GM21737 (cell line): Measurements from ENCODE around the gene PIGW.
"Not testable (repeated sequence)": the region's sequence is repeated elsewhere in the genome, so short reads cannot be mapped to it uniquely, and the experiment has no call there.

ENCODE experiments used
- ATAC-seq: cut with Tn5 transposase; IDR thresholded peaks from one replicate; pipeline ENCODE4 v1.9.1; 2021; ENCODE audit warnings: mild to moderate bottlenecking, moderate library complexity; ENCODE audit not compliant: unreplicated experiment

PIGW gene

GRCh38 chr17:36507266-36507665 is 27.5 kb upstream of the PIGW start:
- ATAC-seq = no peak

- not testable (repeated sequence) for ATAC-seq
Measured at GRCh38 chr17:36508439-36508838, 26.3 kb upstream of the PIGW start.

GRCh38 chr17:36509272-36509985 is 25.4 kb upstream of the PIGW start:
- no peak for ATAC-seq

GRCh38 chr17:36510636-36511035 is 24.2 kb upstream of the PIGW start:
- no peak for ATAC-seq

- ATAC-seq = no peak
Measured at GRCh38 chr17:36511216-36511615, 23.6 kb upstream of the PIGW start.

GRCh38 chr17:36512641-36513040 is 22.1 kb upstream of the PIGW start:
- ATAC-seq = no peak

- ATAC-seq = no peak
Measured at GRCh38 chr17:36514856-36515255, 19.9 kb upstream of the PIGW start.

GRCh38 chr17:36515837-36516236 is 18.9 kb upstream of the PIGW start:
- ATAC-seq = no peak

- ATAC-seq = no peak
Measured at GRCh38 chr17:36523113-36523512, 11.7 kb upstream of the PIGW start.

GRCh38 chr17:36524428-36524876 is 10.3 kb upstream of the PIGW start:
- no peak for ATAC-seq

GRCh38 chr17:36525113-36525512 is 9.7 kb upstream of the PIGW start:
- no peak for ATAC-seq

- no peak for ATAC-seq
Measured at GRCh38 chr17:36525888-36526287, 8.9 kb upstream of the PIGW start.

GRCh38 chr17:36527621-36528250 is 7.1 kb upstream of the PIGW start:
- ATAC-seq = no peak

GRCh38 chr17:36529121-36529520 is 5.7 kb upstream of the PIGW start:
- no peak for ATAC-seq

GRCh38 chr17:36532435-36532975 is 2.3 kb upstream of the PIGW start:
- no peak for ATAC-seq

GRCh38 chr17:36533935-36534839 is 600 bp upstream of the PIGW start:
- ATAC-seq = peak; percentile 34

- ATAC-seq = no peak
Measured at GRCh38 chr17:36535669-36536081, 888 bp downstream of the PIGW start.

- no peak for ATAC-seq
Measured at GRCh38 chr17:36540696-36541095, 5.9 kb downstream of the PIGW start.

GRCh38 chr17:36542755-36543154 is 8.0 kb downstream of the PIGW start:
- ATAC-seq = no peak

GRCh38 chr17:36544044-36544306 is 9.2 kb downstream of the PIGW start:
- ATAC-seq = peak; percentile 7

- ATAC-seq = peak; percentile 50
Measured at GRCh38 chr17:36544307-36545076, 9.7 kb downstream of the PIGW start, which contains the start of gene GGNBP2. Gene GGNBP2 (plus strand): TSS chr17:36544919. CDS start chr17:36545725, 806 bp downstream.
